K562 (cell line): Measurements from ENCODE around the gene LSR. TPM values are rescaled to one million over a fixed set of nuclear protein-coding genes. Genes with fewer than 3 reads are reported as not detected.

Source experiments
- CBX1 ChIP-seq: sonication (generic); IDR thresholded peaks from 2 replicates; pipeline ENCODE4 v1.6.1; 2016; ENCODE audit warnings: antibody characterized with exemption, low read depth, mild to moderate bottlenecking
- GTF2A2 ChIP-seq: IDR thresholded peaks from 2 replicates; pipeline ENCODE4 v1.6.1; 2016; ENCODE audit warnings: mild to moderate bottlenecking, missing genetic modification characterization, missing compliant biosample characterization
- HDGF ChIP-seq: fragments of 450-650 bp; IDR thresholded peaks from 2 replicates; pipeline ENCODE4 v1.6.1; 2016
- HLTF ChIP-seq: fragments of 450-650 bp; IDR thresholded peaks from 2 replicates; pipeline ENCODE4 v1.6.1; 2016
- HMG20B ChIP-seq: fragments of 250-450 bp; sonication (Bioruptor Pico); IDR thresholded peaks from 2 replicates; pipeline ENCODE4 v1.5.0; 2021; ENCODE audit warnings: mild to moderate bottlenecking
- HMGXB4 ChIP-seq: sonication (generic); formaldehyde crosslinking; IDR thresholded peaks from 2 replicates; pipeline ENCODE4 v1.8.1; 2023; ENCODE audit warnings: mild to moderate bottlenecking, missing genetic modification reagents
- JUN ChIP-seq, 2 experiments: sonication (generic) in 1 of 2; formaldehyde crosslinking in 1 of 2; IDR thresholded peaks; 2 replicates each; pipeline versions ENCODE4 v1.6.1 to v1.8.0; 2012 to 2022; ENCODE audit warnings: borderline replicate concordance in 2 of 2, mild to moderate bottlenecking in 2 of 2, improper control_type of control experiment in 1 of 2, low read depth in 1 of 2, low read length in 1 of 2, missing genetic modification reagents in 1 of 2
- MAFK ChIP-seq: IDR thresholded peaks from 2 replicates; pipeline ENCODE4 v1.6.1; 2011; ENCODE audit warnings: low read length, improper control_type of control experiment
- MCM2 ChIP-seq: fragments of 450-650 bp; IDR thresholded peaks from 2 replicates; pipeline ENCODE4 v1.6.1; 2017; ENCODE audit warnings: low read depth, mild to moderate bottlenecking
- MYBL2 ChIP-seq, 2 experiments: fragments of 450-650 bp in 1 of 2; sonication (generic) in 1 of 2; formaldehyde crosslinking in 1 of 2; IDR thresholded peaks; 2 replicates each; pipeline versions ENCODE4 v1.6.1 to v1.8.1; 2017 to 2022; ENCODE audit warnings: borderline replicate concordance in 1 of 2, inconsistent platforms in 1 of 2, low read depth in 1 of 2, mild to moderate bottlenecking in 1 of 2, missing genetic modification reagents in 1 of 2, moderate library complexity in 1 of 2
- NCOA6 ChIP-seq: fragments of 450-650 bp; IDR thresholded peaks from 2 replicates; pipeline ENCODE4 v1.6.1; 2017; ENCODE audit warnings: mild to moderate bottlenecking
- PRDM10 ChIP-seq: fragments of 450-650 bp; IDR thresholded peaks from 2 replicates; pipeline ENCODE4 v1.6.1; 2018; ENCODE audit not compliant: partially characterized antibody
- TRIM28 ChIP-seq: fragments of 450-650 bp; IDR thresholded peaks from 2 replicates; pipeline ENCODE4 v1.6.1; 2017
- TSHZ1 ChIP-seq: fragments of 250-450 bp; sonication (Bioruptor Pico); IDR thresholded peaks from 2 replicates; pipeline ENCODE4 v1.4.0; 2020; ENCODE audit warnings: mild to moderate bottlenecking, moderate library complexity
- XRCC3 ChIP-seq: fragments of 450-650 bp; IDR thresholded peaks from 2 replicates; pipeline ENCODE4 v1.6.1; 2017; ENCODE audit warnings: mild to moderate bottlenecking, moderate library complexity
- ZBTB17 ChIP-seq: fragments of 450-650 bp; formaldehyde crosslinking; IDR thresholded peaks from 2 replicates; pipeline ENCODE4 v1.4.0; 2020; ENCODE audit warnings: mild to moderate bottlenecking
- ZFP91 ChIP-seq: sonication (generic); formaldehyde crosslinking; IDR thresholded peaks from 2 replicates; pipeline ENCODE4 v1.8.0; 2022; ENCODE audit warnings: mild to moderate bottlenecking, missing genetic modification reagents
- ZNF184 ChIP-seq: sonication (generic); formaldehyde crosslinking; IDR thresholded peaks from 2 replicates; pipeline ENCODE4 v1.5.0; 2020; ENCODE audit warnings: missing genetic modification reagents
- ZNF707 ChIP-seq: fragments of 250-450 bp; sonication (Bioruptor Pico); conservative IDR thresholded peaks from 2 replicates; pipeline ENCODE4 v1.8.0; 2022; ENCODE audit warnings: inconsistent platforms, mild to moderate bottlenecking, moderate library complexity
- polyA plus RNA-seq, 8 experiments: library from polyadenylated mRNA; depleted of rRNA in 4 of 8; stranded (reverse) in 5 of 8; unstranded in 3 of 8; fragments of >200 nt; fragmentation: Nextera tagmentation in 2 of 8; fragmentation: Illumina TruSeq in 1 of 8; extraction: Ambion mirVana in 2 of 8; extraction: Trizol in 1 of 8; gene quantifications; 2 replicates each; pipeline versions ENCODE4 v1.2.1 to v1.2.3, GENCODE V29; 2011 to 2014; ENCODE audit warnings: inconsistent platforms in 1 of 8, missing spikeins in 1 of 8
- total RNA-seq, 7 experiments: library from RNA; depleted of rRNA in 6 of 7; stranded (reverse); fragments of >200 nt in 6 of 7; fragmentation: Illumina TruSeq in 2 of 7; extraction: Trizol in 2 of 7; gene quantifications; 2 replicates each; pipeline versions ENCODE4 v1.2.1 to v1.2.3, GENCODE V29; 2011 to 2021; ENCODE audit warnings: low replicate concordance in 1 of 7

Gene LSR
- total and polyA plus RNA-seq, 9 of the 15 experiments (the other 6 are each of a cell fraction or from before 2014, with no cell fraction given) = 0.44 to 87.9 (median 28.0) TPM

- TF ChIP-seq HMGXB4 (CRISPR knock-in tag) (no peak), ZNF184 (CRISPR knock-in tag) (no peak), MAFK (no peak), MYBL2 (IDR thresholded peaks at IDR 0.05; ENCODE audit: low read depth) (no peak), MYBL2 (CRISPR knock-in tag; IDR thresholded peaks at IDR 0.05; ENCODE audit: borderline replicate concordance) (no peak), JUN (IDR thresholded peaks at IDR 0.05; ENCODE audit: borderline replicate concordance, low read depth, low read length) (no peak), JUN (CRISPR knock-in tag; IDR thresholded peaks at IDR 0.05; ENCODE audit: borderline replicate concordance) (no peak), GTF2A2 (no peak), HLTF (no peak), ZFP91 (CRISPR knock-in tag) (no peak), TRIM28 (no peak), CBX1 (no peak), TSHZ1 (no peak), ZBTB17 (CRISPR knock-in tag) (no peak), HDGF (no peak), PRDM10 (peak; percentile 30), XRCC3 (no peak), NCOA6 (no peak), ZNF707 (CRISPR knock-in tag) (no peak), MCM2 (no peak), HMG20B (CRISPR knock-in tag) (no peak)
Measured at GRCh38 chr19:35295792-35296462, 47.1 kb downstream of the LSR start (continued).
